ENCODE results near the gene SCFD2. TPM values are rescaled to one million over a fixed set of nuclear protein-coding genes. Genes with fewer than 3 reads are reported as not detected.
"Not testable (repeated sequence)": the region's sequence is repeated elsewhere in the genome, so short reads cannot be mapped to it uniquely, and the experiment has no call there.

Gene SCFD2
- total and polyA plus RNA-seq, 4 donors, result 4.3 to 28.8 (median 7.4) TPM

GRCh38 chr4:53039741-53040458, 326.0 kb downstream of the SCFD2 start:
- no peaks in the 10 kb centered on the region for H3K27me3 ChIP-seq (ENCODE audit: control insufficient read depth in 4 of 4, insufficient read depth in 4 of 4, low read length in 3 of 4)
- H3K9ac ChIP-seq (ENCODE audit: low read depth in 1 of 2, low read length in 2 of 2), result no peak overlapping the region
- H3K4me1 ChIP-seq (ENCODE audit: control insufficient read depth in 4 of 4, insufficient read depth in 4 of 4, low read length in 3 of 4), result no peaks in the 10 kb centered on the region
- no peaks in the 10 kb centered on the region for H3K9me3 ChIP-seq (ENCODE audit: control insufficient read depth in 4 of 4, low read length in 3 of 4)
- no peak for DNase-seq (ENCODE audit: low spot score)
- WGBS, result 94% methylated on average over 4 of the region's 4 CpGs
- no peak overlapping the region for H3K4me3 ChIP-seq (ENCODE audit: low read depth in 1 of 3, low read length in 3 of 3)
- no peak overlapping the region for H3K27ac ChIP-seq (ENCODE audit: low read depth in 1 of 2, low read length in 2 of 2)
- H3K36me3 ChIP-seq (ENCODE audit: control insufficient read depth in 4 of 4, insufficient read depth in 3 of 4, low read depth in 1 of 4, low read length in 3 of 4), result no peaks in the 10 kb centered on the region
- TF ChIP-seq HNF4A (conservative IDR thresholded peaks at IDR 0.05) (no peak), RXRA (IDR thresholded peaks at IDR 0.05) (no peak), YY1 (IDR thresholded peaks at IDR 0.05) (no peak), MAX (IDR thresholded peaks at IDR 0.05) (no peak), RAD21 (IDR thresholded peaks at IDR 0.05) (no peak), HNF4G (IDR thresholded peaks at IDR 0.05) (no peak), ATF3 (IDR thresholded peaks at IDR 0.05) (no peak), SP1 (IDR thresholded peaks at IDR 0.05) (no peak), TAF1 (conservative IDR thresholded peaks at IDR 0.05) (no peak), GABPA (IDR thresholded peaks at IDR 0.05 in 1 of 2, conservative IDR thresholded peaks at IDR 0.05 in 1 of 2) (no peak), CTCF (IDR thresholded peaks at IDR 0.05; ENCODE audit: low read depth, low read length, missing input control) (no peak), EGR1 (IDR thresholded peaks at IDR 0.05; ENCODE audit: low read depth in 2 of 2) (no peak), ZBTB33 (IDR thresholded peaks at IDR 0.05) (no peak)

- no peak overlapping the region for H3K9ac ChIP-seq (ENCODE audit: low read depth in 1 of 2, low read length in 2 of 2)
- H3K4me3 ChIP-seq (ENCODE audit: low read depth in 1 of 3, low read length in 3 of 3), result no peak overlapping the region
- H3K9me3 ChIP-seq (ENCODE audit: control insufficient read depth in 4 of 4, low read length in 3 of 4), result no peaks in the 10 kb centered on the region
- H3K27me3 ChIP-seq (ENCODE audit: control insufficient read depth in 4 of 4, insufficient read depth in 4 of 4, low read length in 3 of 4), result no peaks in the 10 kb centered on the region
- no peak for TF ChIP-seq TAF1 (conservative IDR thresholded peaks at IDR 0.05)
- TF ChIP-seq HNF4G (IDR thresholded peaks at IDR 0.05), result no peak
- TF ChIP-seq ATF3 (IDR thresholded peaks at IDR 0.05), result no peak
- no peak for TF ChIP-seq NR2F2 (IDR thresholded peaks at IDR 0.05)
- no peak for TF ChIP-seq SP1 (IDR thresholded peaks at IDR 0.05)
- DNase-seq (ENCODE audit: low spot score), result no peak
- no peaks in the 10 kb centered on the region for H3K4me1 ChIP-seq (ENCODE audit: control insufficient read depth in 4 of 4, insufficient read depth in 4 of 4, low read length in 3 of 4)
- H3K36me3 ChIP-seq (ENCODE audit: control insufficient read depth in 4 of 4, insufficient read depth in 3 of 4, low read depth in 1 of 4, low read length in 3 of 4), result no peaks in the 10 kb centered on the region
- WGBS, result 82% methylated on average over 1 of the region's 1 CpG
- no peak overlapping the region for H3K27ac ChIP-seq (ENCODE audit: low read depth in 1 of 2, low read length in 2 of 2)
These were observed 328.0 kb downstream of the SCFD2 start for GRCh38 chr4:53037892-53038291.

GRCh38 chr4:53032908-53033307, 333.0 kb downstream of the SCFD2 start:
- not testable (repeated sequence) for H3K9ac ChIP-seq (ENCODE audit: low read depth in 1 of 2, low read length in 2 of 2); H3K9me3 ChIP-seq (ENCODE audit: control insufficient read depth in 4 of 4, low read length in 3 of 4); H3K27me3 ChIP-seq (ENCODE audit: control insufficient read depth in 4 of 4, insufficient read depth in 4 of 4, low read length in 3 of 4); H3K4me1 ChIP-seq (ENCODE audit: control insufficient read depth in 4 of 4, insufficient read depth in 4 of 4, low read length in 3 of 4); DNase-seq (ENCODE audit: low spot score); H3K4me3 ChIP-seq (ENCODE audit: low read depth in 1 of 3, low read length in 3 of 3); H3K36me3 ChIP-seq (ENCODE audit: control insufficient read depth in 4 of 4, insufficient read depth in 3 of 4, low read depth in 1 of 4, low read length in 3 of 4); H3K27ac ChIP-seq (ENCODE audit: low read depth in 1 of 2, low read length in 2 of 2)
- 86% methylated on average over 1 of the region's 1 CpG for WGBS
